PC-9 (cell line): ENCODE measurements around the gene ANKS1B. TPM values are rescaled to one million over a fixed set of nuclear protein-coding genes. Genes with fewer than 3 reads are reported as not detected.
A peak's percentile ranks its signal among the peaks of the same experiment; 100 is the strongest.

Source experiments
- Bru-seq: library from RNA; stranded (reverse); fragments of 400-500 nt; gene quantifications from one replicate; lab custom pipeline; 2021; lab: Mats Ljungman, UMichigan
- BruChase-seq, 2 experiments: library from RNA; stranded (reverse); fragments of 400-500 nt; gene quantifications; one replicate each; lab custom pipeline; 2021; lab: Mats Ljungman, UMichigan
- BruUV-seq: library from RNA; stranded (reverse); fragments of 400-500 nt; replicated peaks from 2 replicates; lab custom pipeline; 2021; lab: Mats Ljungman, UMichigan
- CTCF ChIA-PET: fragments of 300-600 bp; sonication (Branson Sonifier 250); formaldehyde crosslinking; loops from one replicate; lab custom pipeline; 2022; ENCODE audit warnings: antibody characterized with exemption; lab: Charles Lee
- POLR2A ChIA-PET: fragments of 300-600 bp; sonication (Branson Sonifier 250); formaldehyde crosslinking; loops from one replicate; lab custom pipeline; 2022; ENCODE audit warnings: antibody characterized with exemption; ENCODE audit not compliant: unreplicated experiment; lab: Charles Lee
- DNase-seq, 2 experiments: peaks; one replicate each; pipeline versions ENCODE4 v3.0.0 to v3.0.0-alpha.2; 2015 to 2022; ENCODE audit warnings: mixed read lengths in 1 of 2
- H2AFZ ChIP-seq: fragments of 200-600 bp; sonication (generic); 2 replicates; pipeline ENCODE4 v1.8.1; 2017; ENCODE audit warnings: antibody characterized with exemption
- H3F3A ChIP-seq: fragments of 200-600 bp; sonication (generic); 2 replicates; pipeline ENCODE4 v1.8.1; 2017; ENCODE audit warnings: antibody characterized with exemption, mild to moderate bottlenecking, low read depth; ENCODE audit not compliant: insufficient read depth
- H3K27ac ChIP-seq: fragments of 200-600 bp; sonication (generic); 2 replicates; pipeline ENCODE4 v1.6.1; 2016; ENCODE audit warnings: mixed run types
- H3K27me3 ChIP-seq: fragments of 200-600 bp; sonication (generic); 2 replicates; pipeline ENCODE4 v1.6.1; 2016; ENCODE audit warnings: low read depth, mixed run types; ENCODE audit not compliant: insufficient read depth
- H3K36me3 ChIP-seq: fragments of 200-600 bp; sonication (generic); 2 replicates; pipeline ENCODE4 v1.6.1; 2016; ENCODE audit warnings: low read depth, mixed run types
- H3K4me1 ChIP-seq: fragments of 200-600 bp; sonication (generic); replicated peaks from 2 replicates; pipeline ENCODE4 v1.6.1; 2016; ENCODE audit warnings: mixed run types; ENCODE audit not compliant: insufficient read depth
- H3K4me2 ChIP-seq: fragments of 200-600 bp; sonication (generic); 2 replicates; pipeline ENCODE4 v1.6.1; 2017; ENCODE audit warnings: mixed run types
- H3K4me3 ChIP-seq: fragments of 200-600 bp; sonication (generic); 2 replicates; pipeline ENCODE4 v1.6.1; 2016; ENCODE audit warnings: mixed run types
- H3K79me2 ChIP-seq: fragments of 200-600 bp; sonication (generic); 2 replicates; pipeline ENCODE4 v1.6.1; 2017; ENCODE audit warnings: low read depth, mixed run types
- H3K9me2 ChIP-seq: fragments of 200-600 bp; sonication (generic); 2 replicates; pipeline ENCODE4 v1.8.1; 2017; ENCODE audit warnings: mild to moderate bottlenecking; ENCODE audit not compliant: insufficient read depth
- H3K9me3 ChIP-seq: fragments of 200-600 bp; sonication (generic); 2 replicates; pipeline ENCODE4 v1.8.1; 2016; ENCODE audit warnings: low read depth; ENCODE audit not compliant: insufficient read depth
- H4K20me1 ChIP-seq: fragments of 200-600 bp; sonication (generic); 2 replicates; pipeline ENCODE4 v1.8.1; 2017; ENCODE audit not compliant: insufficient read depth
- EZH2 ChIP-seq: fragments of 200-600 bp; sonication (generic); IDR thresholded peaks from 2 replicates; pipeline ENCODE4 v1.8.0; 2017; ENCODE audit warnings: antibody characterized with exemption, low read depth
- intact Hi-C: fragments of 100-400 bp; cut with micrococcal nuclease; formaldehyde crosslinking; loops from one replicate; pipeline ENCODE4 v1.10.0; 2022; ENCODE audit not compliant: unreplicated experiment
- long read RNA-seq: library from polyadenylated mRNA; stranded (forward); transcript quantifications from one replicate; pipeline ENCODE4 v2.0.0, GENCODE V29; 2022
- total RNA-seq: library from RNA; stranded (reverse); gene quantifications from 2 replicates; pipeline ENCODE4 v1.2.3, GENCODE V29; 2021
- TF ChIP-seq, protein P1 (sequence below): fragments of 200-600 bp; sonication (generic); conservative IDR thresholded peaks from 2 replicates; pipeline ENCODE4 v1.6.1; 2017; ENCODE audit warnings: mixed run types, antibody characterized with exemption, mild to moderate bottlenecking, moderate library complexity

Gene ANKS1B
- not detected in 2 replicates for total RNA-seq
- Bru-seq, nascent RNA = percentile 2 among the genes with signal in this experiment
- percentile 6 among the genes with signal in this experiment for BruChase-seq, experiment 1, labeled RNA remaining after a 2-hour chase
- BruChase-seq, experiment 2, labeled RNA remaining after a 6-hour chase = percentile 8 among the genes with signal in this experiment
- long read RNA-seq = 0 reads

GRCh38 chr12:99984271-99985128 is at the start of gene ANKS1B:
TSS of gene ANKS1B (minus strand) at chr12:99984936. CDS start at chr12:99984237, 699 bp downstream.
- ChIA-PET POLR2A (no interaction called here), CTCF (no interaction called here)
- H3K9me3 ChIP-seq = no peaks in the 10 kb centered on the region
- no TSS peak for BruUV-seq
- H3K4me3 ChIP-seq = peak within 1 kb of the TSS; percentile 51
- H3K27me3 ChIP-seq = peaks cover 61% of the 10 kb centered on the region
- H3K36me3 ChIP-seq = no peaks in the 10 kb centered on the region
- peak in 1 of 2 experiments; percentile 11 for DNase-seq
- no peaks in the 10 kb centered on the region for H3K9me2 ChIP-seq
- no peaks in the 10 kb centered on the region for H4K20me1 ChIP-seq
- no peaks in the 10 kb centered on the region for H3F3A ChIP-seq
- no peak within 1 kb of the TSS for H3K27ac ChIP-seq
- peak within 1 kb of the TSS; percentile 52; the same call in 1 of the 2 replicates for H2AFZ ChIP-seq
- H3K4me1 ChIP-seq = 0 out of 2 replicates have a peak, but pooled peaks cover 5% of the 10 kb centered on the region
- H3K4me2 ChIP-seq = peak within 1 kb of the TSS; percentile 76
- no peaks in the 10 kb centered on the region for H3K79me2 ChIP-seq
- intact Hi-C loops = no loop called here
- TF ChIP-seq EZH2 = no peak
- TF ChIP-seq, protein P1, sequence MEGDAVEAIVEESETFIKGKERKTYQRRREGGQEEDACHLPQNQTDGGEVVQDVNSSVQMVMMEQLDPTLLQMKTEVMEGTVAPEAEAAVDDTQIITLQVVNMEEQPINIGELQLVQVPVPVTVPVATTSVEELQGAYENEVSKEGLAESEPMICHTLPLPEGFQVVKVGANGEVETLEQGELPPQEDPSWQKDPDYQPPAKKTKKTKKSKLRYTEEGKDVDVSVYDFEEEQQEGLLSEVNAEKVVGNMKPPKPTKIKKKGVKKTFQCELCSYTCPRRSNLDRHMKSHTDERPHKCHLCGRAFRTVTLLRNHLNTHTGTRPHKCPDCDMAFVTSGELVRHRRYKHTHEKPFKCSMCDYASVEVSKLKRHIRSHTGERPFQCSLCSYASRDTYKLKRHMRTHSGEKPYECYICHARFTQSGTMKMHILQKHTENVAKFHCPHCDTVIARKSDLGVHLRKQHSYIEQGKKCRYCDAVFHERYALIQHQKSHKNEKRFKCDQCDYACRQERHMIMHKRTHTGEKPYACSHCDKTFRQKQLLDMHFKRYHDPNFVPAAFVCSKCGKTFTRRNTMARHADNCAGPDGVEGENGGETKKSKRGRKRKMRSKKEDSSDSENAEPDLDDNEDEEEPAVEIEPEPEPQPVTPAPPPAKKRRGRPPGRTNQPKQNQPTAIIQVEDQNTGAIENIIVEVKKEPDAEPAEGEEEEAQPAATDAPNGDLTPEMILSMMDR = no peak

- H3K27ac ChIP-seq = no peak overlapping the region
- TF ChIP-seq, protein P1 = no peak
- TF ChIP-seq EZH2 = no peak
- no peaks in the 10 kb centered on the region for H3K9me2 ChIP-seq
- no peaks in the 10 kb centered on the region for H3K79me2 ChIP-seq
- H3K27me3 ChIP-seq = no peaks in the 10 kb centered on the region
- POLR2A ChIA-PET = no interaction called here
- H3K4me2 ChIP-seq = no peak overlapping the region
- H2AFZ ChIP-seq = no peak overlapping the region
- no peaks in the 10 kb centered on the region for H3K4me1 ChIP-seq
- CTCF ChIA-PET = no interaction called here
- no peaks in the 10 kb centered on the region for H3F3A ChIP-seq
- DNase-seq = no peak
- H3K4me3 ChIP-seq = no peak overlapping the region
- BruUV-seq = no TSS peak
- no peaks in the 10 kb centered on the region for H3K9me3 ChIP-seq
- no peaks in the 10 kb centered on the region for H4K20me1 ChIP-seq
- intact Hi-C loops = no loop called here
- H3K36me3 ChIP-seq = 0 out of 2 replicates have a peak, but pooled peaks cover 3% of the 10 kb centered on the region
These were observed 47.1 kb upstream of the ANKS1B start for GRCh38 chr12:100031836-100032235.

- no peaks in the 10 kb centered on the region for H3K9me3 ChIP-seq
- no peaks in the 10 kb centered on the region for H3F3A ChIP-seq
- no peak overlapping the region for H2AFZ ChIP-seq
- CTCF ChIA-PET = no interaction called here
- TF ChIP-seq EZH2 = no peak
- TF ChIP-seq, protein P1 = no peak
- no peak for DNase-seq
- BruUV-seq = no TSS peak
- H3K4me2 ChIP-seq = no peak overlapping the region
- POLR2A ChIA-PET = no interaction called here
- no peak overlapping the region for H3K4me3 ChIP-seq
- intact Hi-C loops = no loop called here
- 0 out of 2 replicates have a peak, but pooled peaks cover 3% of the 10 kb centered on the region for H3K36me3 ChIP-seq
- no peaks in the 10 kb centered on the region for H3K9me2 ChIP-seq
- no peaks in the 10 kb centered on the region for H4K20me1 ChIP-seq
- no peaks in the 10 kb centered on the region for H3K27me3 ChIP-seq
- no peaks in the 10 kb centered on the region for H3K4me1 ChIP-seq
- H3K27ac ChIP-seq = no peak overlapping the region
- no peaks in the 10 kb centered on the region for H3K79me2 ChIP-seq
These were observed 42.9 kb upstream of the ANKS1B start for GRCh38 chr12:100027671-100028070.
